ENCODE measurements around the gene ARSJ.
A peak's percentile ranks its signal among the peaks of the same experiment; 100 is the strongest.
"Not testable (repeated sequence)": the region's sequence is repeated elsewhere in the genome, so short reads cannot be mapped to it uniquely, and the experiment has no call there.

The ARSJ gene

DNA sequence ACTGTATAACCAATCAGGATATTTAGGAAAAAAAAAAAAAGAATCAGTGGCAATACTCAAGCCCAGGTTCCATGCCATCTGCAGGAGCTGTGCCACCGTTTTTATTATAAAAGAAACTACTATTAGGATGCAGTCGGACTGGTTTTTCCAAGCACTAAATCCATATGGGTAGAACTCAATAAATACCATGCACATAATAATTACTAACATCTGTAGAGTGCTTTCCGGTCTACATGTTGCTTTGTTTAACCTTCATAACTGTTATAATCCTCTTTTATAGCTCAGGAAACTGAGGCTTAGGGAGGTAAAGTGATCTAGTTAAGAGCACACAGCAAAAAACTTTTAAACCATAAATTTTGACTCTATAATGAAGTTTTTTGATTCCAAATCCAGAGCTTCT is 24.0 kb downstream of the ARSJ start:
- DNase-seq: no peak

- no peak for DNase-seq
These were observed 25.6 kb downstream of the ARSJ start for GRCh38 chr4:113953888-113954287.

DNA sequence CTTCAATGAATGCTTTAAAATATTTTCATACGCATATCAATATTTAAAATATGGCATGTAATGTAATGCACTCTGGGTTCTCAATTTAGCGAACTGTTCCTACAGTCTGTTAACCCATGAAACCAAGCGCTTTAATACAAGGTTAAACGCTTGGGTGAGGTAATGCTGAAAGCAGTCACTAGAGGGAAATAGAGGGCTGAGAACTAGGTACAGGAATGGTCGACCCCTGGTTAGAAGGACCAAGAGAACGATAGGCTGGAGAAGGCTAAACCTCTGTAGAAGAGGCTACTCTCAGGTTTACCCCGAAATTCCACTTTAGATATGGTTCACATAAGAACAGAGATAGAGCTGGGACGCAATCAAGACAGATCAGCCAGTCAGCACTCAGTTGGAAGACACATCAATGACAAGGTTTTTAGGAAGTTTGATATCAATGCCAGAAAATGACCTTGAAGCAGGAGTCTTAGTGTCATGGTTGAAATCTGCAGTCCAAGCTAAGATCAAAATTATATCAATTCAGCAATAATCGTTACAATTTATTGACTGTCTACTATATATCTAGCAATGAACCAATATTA is 26.9 kb downstream of the ARSJ start:
- peak in 1 of 2 experiments; percentile 46 for DNase-seq

DNA sequence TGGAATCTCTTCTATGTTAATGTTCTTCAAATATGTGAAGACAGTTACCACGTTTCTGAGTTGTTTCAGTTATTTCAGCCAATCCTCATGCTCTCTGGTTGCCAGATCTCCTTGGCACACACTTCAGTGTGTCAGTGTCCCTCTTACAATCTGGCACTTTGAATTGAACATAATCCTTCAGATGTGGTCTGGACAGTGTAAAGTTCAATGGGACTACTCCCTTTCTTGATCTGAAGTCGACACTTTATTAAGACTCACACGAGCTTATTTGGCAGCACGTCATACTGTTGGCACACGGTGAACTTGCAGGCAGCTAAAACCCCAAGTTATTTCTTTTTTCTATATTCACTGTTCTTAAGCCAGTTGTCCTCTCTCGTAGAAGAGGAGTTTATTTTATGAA is 28.2 kb downstream of the ARSJ start:
- DNase-seq: no peak

GRCh38 chr4:113950207-113950606 is 29.2 kb downstream of the ARSJ start:
- no peak for DNase-seq

DNA sequence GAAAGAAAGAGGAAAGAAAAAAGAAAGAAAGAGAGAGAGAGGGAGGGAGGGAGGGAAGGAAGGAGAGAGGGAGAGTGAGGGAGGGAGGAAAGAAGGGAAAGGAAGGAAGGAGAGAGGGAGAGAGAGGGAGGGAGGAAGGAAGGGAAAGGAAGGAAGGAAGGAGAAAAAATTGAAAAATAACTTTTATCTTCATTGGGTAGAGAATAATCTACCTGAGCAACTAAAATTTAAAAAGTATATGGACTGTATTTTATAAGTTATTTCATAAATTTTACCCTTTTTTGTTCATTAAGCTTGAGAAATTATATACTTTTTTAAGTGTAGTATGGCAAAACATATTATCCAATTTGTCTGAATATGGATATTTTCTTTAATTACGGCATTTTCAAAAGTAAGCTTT is 32.0 kb downstream of the ARSJ start:
- DNase-seq: no peak

GRCh38 chr4:113945906-113946305 is 33.5 kb downstream of the ARSJ start:
- DNase-seq: no peak

DNA sequence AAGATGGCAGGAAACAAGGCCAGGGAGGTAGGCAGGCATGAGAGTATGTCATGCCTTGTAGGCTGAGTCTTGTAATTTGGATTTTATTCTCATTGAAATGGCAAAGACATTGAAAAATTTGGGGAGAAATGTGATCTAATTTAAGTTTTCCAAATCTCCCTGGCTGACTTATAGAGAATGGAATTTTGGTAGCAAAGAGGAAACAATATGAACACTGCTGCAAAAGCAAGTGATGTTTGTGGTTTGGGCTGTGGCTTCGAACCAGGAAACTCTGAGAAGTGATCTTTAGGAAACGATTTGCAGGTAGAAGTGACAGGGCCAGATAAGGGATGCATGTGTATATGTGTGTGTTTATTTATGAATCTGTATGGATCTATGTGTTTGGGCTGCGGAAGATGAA is 35.6 kb downstream of the ARSJ start:
- DNase-seq: no peak

DNA sequence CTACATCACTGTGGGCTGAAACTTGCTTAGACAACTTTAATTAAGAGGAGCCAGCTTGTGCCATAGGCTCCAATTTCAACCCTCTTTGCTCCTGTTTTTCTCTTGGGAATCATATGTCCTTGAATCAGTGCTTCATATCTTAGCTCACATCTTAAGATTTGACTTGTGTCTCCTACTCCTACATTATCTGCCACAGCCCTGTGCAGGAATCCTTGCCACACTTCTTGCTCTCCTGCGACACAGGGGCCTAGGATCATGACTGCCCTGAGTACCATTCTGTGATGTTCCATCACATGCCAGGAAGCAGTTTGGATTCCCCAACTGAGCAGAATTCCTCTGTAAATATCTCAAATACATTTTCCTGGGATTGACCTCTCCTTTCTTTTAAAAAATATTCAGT is 36.4 kb downstream of the ARSJ start:
- DNase-seq: no peak

GRCh38 chr4:113941836-113942235 is 37.6 kb downstream of the ARSJ start:
- no peak for DNase-seq

DNA sequence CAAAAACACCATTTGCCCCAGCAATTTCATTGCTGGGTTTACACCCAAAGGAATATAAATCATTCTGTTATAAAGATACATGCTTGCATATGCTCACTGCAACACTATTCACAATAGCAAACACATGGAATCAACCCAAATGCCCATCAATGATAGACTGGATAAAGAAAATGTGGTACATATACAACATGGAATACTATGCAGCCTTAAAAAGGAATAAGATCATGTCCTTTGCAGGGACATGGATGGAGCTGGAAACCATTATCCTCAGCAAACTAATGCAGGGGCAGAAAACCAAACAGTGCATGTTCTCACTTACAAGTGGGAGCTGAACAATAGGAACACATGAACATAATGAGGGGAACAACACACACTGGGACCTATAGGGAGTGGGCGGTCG is 39.3 kb downstream of the ARSJ start:
- DNase-seq: not testable (repeated sequence)

DNA sequence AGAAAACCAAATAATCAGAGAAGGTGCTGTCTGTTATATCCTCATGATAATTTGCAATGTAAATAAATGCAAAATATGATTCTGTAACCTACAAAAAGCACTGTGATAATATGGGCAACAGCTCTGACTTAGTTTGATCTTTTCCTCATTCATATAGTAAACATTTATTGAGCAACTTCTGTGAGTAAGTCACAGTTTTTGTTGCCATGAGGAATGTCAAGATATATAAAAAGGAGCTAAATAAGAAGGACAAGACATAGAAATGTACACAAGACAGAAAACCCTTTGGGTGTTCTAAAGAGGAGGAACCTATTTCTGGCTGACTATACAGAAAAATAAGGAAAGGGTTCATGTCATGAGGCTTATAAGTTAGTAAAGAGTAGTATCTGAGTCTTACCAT is 44.3 kb downstream of the ARSJ start:
- no peak for DNase-seq

GRCh38 chr4:113924706-113925105 is 54.7 kb downstream of the ARSJ start:
- DNase-seq: not testable (repeated sequence)

DNA sequence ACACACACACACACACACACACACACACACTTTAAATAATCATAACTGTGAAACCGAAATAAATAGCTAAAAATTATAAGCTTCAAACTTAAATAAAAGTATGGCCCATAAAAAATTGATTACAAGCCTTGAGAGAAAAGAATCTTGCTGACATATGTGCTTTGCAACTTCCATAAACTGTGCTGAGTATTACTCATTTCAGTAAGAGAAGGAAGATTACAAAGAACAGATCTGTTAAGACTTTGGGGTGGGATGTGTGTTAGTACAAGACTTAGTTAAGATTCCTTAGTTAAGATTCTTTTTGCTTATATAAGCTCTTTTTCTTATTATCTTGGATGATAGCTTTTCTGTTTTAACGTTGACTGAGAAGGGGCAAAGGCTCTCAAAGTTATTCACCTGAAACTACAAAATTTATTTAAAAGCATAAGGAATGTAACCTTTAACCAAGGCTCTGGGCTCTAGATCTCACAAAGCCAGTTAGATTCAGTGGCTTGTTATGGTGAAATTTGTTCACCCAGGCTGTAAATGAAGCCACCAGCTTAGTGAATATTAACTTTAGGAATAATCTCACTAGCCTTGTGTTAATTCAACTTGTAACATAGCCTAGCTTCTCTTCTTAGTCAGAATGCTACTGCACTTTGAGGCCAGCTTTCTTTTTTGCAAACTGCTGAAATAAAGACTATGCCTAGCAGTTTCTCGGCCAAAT is 58.2 kb downstream of the ARSJ start:
- DNase-seq: no peak

- no peak for DNase-seq
These were observed 59.8 kb downstream of the ARSJ start for GRCh38 chr4:113919611-113920010.

DNA sequence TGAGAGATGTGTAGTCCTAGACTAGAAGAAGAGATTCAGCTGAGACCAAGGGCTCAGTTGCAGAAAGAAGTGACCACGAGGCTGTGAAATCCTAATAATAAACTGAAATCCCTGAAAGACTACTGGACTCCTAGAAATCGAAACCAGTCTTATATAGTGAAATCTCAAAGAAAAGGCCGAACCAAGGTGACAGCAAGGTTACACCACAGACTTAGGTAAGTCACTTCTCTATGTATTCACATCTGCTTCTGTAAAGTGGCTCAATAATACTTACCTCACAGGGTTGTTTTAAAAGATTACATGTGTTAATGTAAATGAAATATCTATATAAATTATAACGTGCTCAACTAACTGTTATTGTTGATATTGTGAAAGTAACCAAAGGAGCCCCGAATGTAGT is 60.3 kb downstream of the ARSJ start:
- no peak for DNase-seq

GRCh38 chr4:113908829-113909228 is 70.6 kb downstream of the ARSJ start:
- DNase-seq: no peak

DNA sequence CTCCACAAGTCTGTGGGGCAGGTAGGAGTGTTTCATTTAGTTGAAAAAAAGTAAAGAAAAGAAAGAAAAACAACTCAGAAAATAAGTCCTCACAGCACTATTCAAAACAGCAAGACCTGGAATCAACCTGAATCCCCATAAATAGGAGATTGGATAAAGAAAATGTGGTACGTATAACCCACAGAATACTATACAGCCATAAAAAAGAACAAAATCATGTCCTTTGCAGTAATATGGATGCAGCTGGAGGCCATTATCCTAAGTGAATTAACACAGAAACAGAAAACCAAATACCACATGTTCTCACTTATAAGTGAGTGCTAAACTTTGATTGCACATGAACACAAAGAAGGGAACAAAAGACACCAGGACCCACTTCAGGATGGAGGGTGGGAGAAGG is 71.9 kb downstream of the ARSJ start:
- no peak for DNase-seq

DNA sequence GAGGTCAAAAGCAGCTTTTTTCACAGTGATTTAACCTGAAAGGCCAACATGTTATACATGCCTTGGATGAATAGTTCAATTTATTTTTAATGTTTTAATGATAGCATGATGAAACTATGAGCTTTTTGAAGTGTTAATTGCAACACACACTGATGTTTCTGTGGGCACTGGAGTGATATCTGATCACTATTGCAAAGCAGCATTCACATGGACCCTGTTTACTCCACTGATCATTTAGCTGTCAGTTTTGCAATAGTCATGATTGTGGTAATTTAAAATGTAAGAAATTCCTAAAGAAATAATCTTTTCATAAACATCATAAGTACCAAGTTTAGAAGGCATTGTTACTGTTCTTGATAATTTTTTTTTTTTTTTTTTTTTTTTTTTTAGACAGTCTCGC is 74.1 kb downstream of the ARSJ start:
- DNase-seq: no peak

DNA sequence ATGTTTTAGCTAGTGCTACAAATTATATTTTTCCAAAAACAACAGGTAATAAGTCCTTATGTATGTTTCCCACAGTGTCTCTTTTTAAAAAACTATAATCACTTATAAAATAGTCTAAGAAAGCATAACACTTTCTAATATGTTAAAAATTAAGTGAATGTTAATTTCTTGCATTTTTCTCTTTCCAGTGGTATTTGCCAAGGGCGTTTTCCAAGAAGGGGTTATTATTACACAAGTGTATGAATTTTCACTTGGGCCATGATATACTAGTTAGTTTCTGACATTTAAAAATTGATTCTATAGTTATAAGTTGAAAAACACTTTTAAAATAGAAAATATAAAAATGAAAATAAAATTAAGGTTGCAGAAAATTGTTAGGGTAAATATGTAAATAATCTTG is 74.6 kb downstream of the ARSJ start:
- DNase-seq: no peak

GRCh38 chr4:113901994-113902787 is 77.3 kb downstream of the ARSJ start:
- DNase-seq: no peak

- DNase-seq: no peak
These were observed 80.0 kb downstream of the ARSJ start for GRCh38 chr4:113899271-113900070.

DNA sequence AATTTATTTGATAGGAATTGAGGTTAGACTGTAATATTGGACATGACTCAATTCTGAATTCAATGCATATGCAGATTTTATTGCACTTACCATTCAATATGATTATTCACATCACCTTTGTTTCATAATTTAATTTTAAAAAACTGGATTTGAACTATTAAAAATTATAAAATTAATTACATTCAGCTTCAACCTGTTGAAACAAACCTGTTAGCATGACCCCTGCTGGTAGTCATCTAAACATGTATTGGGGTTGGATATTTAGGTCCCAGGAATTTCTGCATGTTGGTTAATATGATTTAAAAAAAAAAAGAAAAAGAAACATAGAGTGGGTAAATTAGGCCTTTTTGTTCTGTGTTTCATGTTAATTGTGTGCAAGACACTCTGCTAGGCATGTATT is 85.9 kb downstream of the ARSJ start:
- DNase-seq: peak in 1 of 2 experiments; percentile 1
